Tibial nerve (tissue), 4 donors: ENCODE measurements around the gene UGT1A1. TPM values are rescaled to one million over a fixed set of nuclear protein-coding genes. Genes with fewer than 3 reads are reported as not detected.
"Not testable (repeated sequence)": the region's sequence is repeated elsewhere in the genome, so short reads cannot be mapped to it uniquely, and the experiment has no call there.

Experiments
- DNase-seq, 2 donors: peaks; one replicate each; pipeline ENCODE4 v3.0.0-alpha.2; 2019; ENCODE audit warnings: low spot score in 2 of 2
- H3K27ac ChIP-seq, 4 donors: fragments of 200-600 bp; sonication (generic) in 3 of 4; one replicate each; pipeline ENCODE4 v1.5.1; 2017 to 2019; ENCODE audit warnings: mild to moderate bottlenecking in 1 of 4
- H3K27me3 ChIP-seq, 2 donors: fragments of 200-600 bp; sonication (generic) in 1 of 2; one replicate each; pipeline versions ENCODE4 v1.5.1 to v1.6.0; 2017 to 2019
- H3K36me3 ChIP-seq, 3 donors: fragments of 200-600 bp; sonication (generic); one replicate each; pipeline ENCODE4 v1.5.1; 2018 to 2019
- H3K4me1 ChIP-seq, 4 donors: fragments of 200-600 bp; sonication (generic) in 3 of 4; one replicate each; pipeline ENCODE4 v1.5.1; 2017 to 2019
- H3K4me3 ChIP-seq, 4 donors: fragments of 200-600 bp; sonication (generic) in 3 of 4; one replicate each; pipeline ENCODE4 v1.5.1; 2017 to 2019; ENCODE audit warnings: mild to moderate bottlenecking in 1 of 4, moderate library complexity in 1 of 4
- H3K9me3 ChIP-seq, 4 donors: fragments of 200-600 bp; sonication (generic) in 3 of 4; one replicate each; pipeline ENCODE4 v1.5.1; 2017 to 2019
- CTCF ChIP-seq, 5 experiments: fragments of 200-600 bp in 3 of 5; fragments of 450-650 bp in 2 of 5; sonication (generic) in 3 of 5; IDR thresholded peaks; one replicate each; pipeline ENCODE4 v1.5.1; 2016 to 2019; ENCODE audit warnings: antibody characterized with exemption in 5 of 5, mild to moderate bottlenecking in 3 of 5, moderate library complexity in 2 of 5
- EP300 ChIP-seq, 2 donors: sonication (generic); formaldehyde crosslinking; IDR thresholded peaks; one replicate each; pipeline ENCODE4 v1.6.1; 2017; ENCODE audit warnings: antibody characterized with exemption in 2 of 2, mild to moderate bottlenecking in 1 of 2
- POLR2A ChIP-seq, 2 donors: fragments of 450-650 bp; IDR thresholded peaks; one replicate each; pipeline ENCODE4 v1.6.1; 2017; ENCODE audit warnings: antibody characterized with exemption in 2 of 2, mild to moderate bottlenecking in 2 of 2, moderate library complexity in 2 of 2
- WGBS, 2 donors: methylation state at CpG; one replicate each; pipeline ENCODE4 v1.1.5; 2018; 5-methylcytosine and 5-hydroxymethylcytosine counted together
- total RNA-seq, 4 donors: library from RNA; depleted of rRNA; stranded (reverse); fragments of >200 nt; gene quantifications; one replicate each; pipeline ENCODE4 v1.1.0, GENCODE V29; 2016

The UGT1A1 gene
- total RNA-seq, 4 donors from 2014 or later: not detected

GRCh38 chr2:233718552-233718951 lies 41.5 kb upstream of the UGT1A1 start, which contains the start of gene UGT1A4:
TSS of gene UGT1A4 (plus strand) at chr2:233718736. CDS start at chr2:233718821, 85 bp downstream.
- no peak for DNase-seq
- Histone ChIP-seq H3K9me3 (no peaks in the 10 kb centered on the region), H3K27me3 (no peaks in the 10 kb centered on the region), H3K27ac (no peak within 1 kb of the TSS), H3K4me1 (no peaks in the 10 kb centered on the region), H3K36me3 (no peaks in the 10 kb centered on the region), H3K4me3 (no peak within 1 kb of the TSS)
- 52 to 66% methylated on average over 7 of the region's 7 CpGs for WGBS, 2 donors
- TF ChIP-seq EP300 (IDR thresholded peaks at IDR 0.05): no peak

GRCh38 chr2:233728723-233729301 lies 31.3 kb upstream of the UGT1A1 start, which contains the start of gene UGT1A3:
TSS of gene UGT1A3 (plus strand) at chr2:233729042. CDS start at chr2:233729127, 85 bp downstream.
- peaks cover 0 to 2% (median 0%) of the 10 kb centered on the region in 4 donors for H3K9me3 ChIP-seq
- no peak for TF ChIP-seq EP300 (IDR thresholded peaks at IDR 0.05)
- no peak for TF ChIP-seq POLR2A (IDR thresholded peaks at IDR 0.05)
- no peaks in the 10 kb centered on the region for H3K36me3 ChIP-seq
- WGBS, 2 donors: 80 to 83% methylated on average over 8 of the region's 8 CpGs
- H3K27me3 ChIP-seq: no peaks in the 10 kb centered on the region
- no peak for DNase-seq
- no peak within 1 kb of the TSS for H3K4me3 ChIP-seq
- no peaks in the 10 kb centered on the region for H3K4me1 ChIP-seq
- no peak within 1 kb of the TSS for H3K27ac ChIP-seq

- H3K36me3 ChIP-seq, H3K4me3 ChIP-seq, H3K27me3 ChIP-seq, DNase-seq, H3K27ac ChIP-seq, H3K4me1 ChIP-seq, H3K9me3 ChIP-seq: not testable (repeated sequence)
- WGBS, 2 donors: 83 to 92% methylated on average over 14 of the region's 14 CpGs
Observed at GRCh38 chr2:233736868-233737653, 23.0 kb upstream of the UGT1A1 start.

- H3K27ac ChIP-seq: no peak overlapping the region
- DNase-seq: no peak
- WGBS, 2 donors: 69 to 78% methylated on average over 2 of the region's 2 CpGs
- H3K36me3 ChIP-seq: no peaks in the 10 kb centered on the region
- no peaks in the 10 kb centered on the region for H3K4me1 ChIP-seq
- H3K27me3 ChIP-seq: no peaks in the 10 kb centered on the region
- H3K9me3 ChIP-seq: no peaks in the 10 kb centered on the region
- no peak for TF ChIP-seq EP300 (IDR thresholded peaks at IDR 0.05)
- no peak for TF ChIP-seq POLR2A (IDR thresholded peaks at IDR 0.05)
- TF ChIP-seq CTCF (IDR thresholded peaks at IDR 0.05): no peak
- no peak overlapping the region for H3K4me3 ChIP-seq
Observed at GRCh38 chr2:233740870-233741269, 19.2 kb upstream of the UGT1A1 start.

- H3K27ac ChIP-seq: no peak overlapping the region
- TF ChIP-seq POLR2A (IDR thresholded peaks at IDR 0.05) (no peak), CTCF (IDR thresholded peaks at IDR 0.05) (no peak), EP300 (IDR thresholded peaks at IDR 0.05) (no peak)
- H3K4me1 ChIP-seq: no peaks in the 10 kb centered on the region
- H3K4me3 ChIP-seq: no peak overlapping the region
- no peak for DNase-seq
- WGBS, 2 donors: 90 to 96% methylated on average over 46 of the region's 46 CpGs
- H3K27me3 ChIP-seq: no peaks in the 10 kb centered on the region
- H3K36me3 ChIP-seq: no peaks in the 10 kb centered on the region
- no peaks in the 10 kb centered on the region for H3K9me3 ChIP-seq
Observed at GRCh38 chr2:233743464-233744259, 16.4 kb upstream of the UGT1A1 start.

- Histone ChIP-seq H3K27me3 (no peaks in the 10 kb centered on the region), H3K9me3 (peaks cover 0 to under 1% (median 0%) of the 10 kb centered on the region in 4 donors), H3K36me3 (no peaks in the 10 kb centered on the region), H3K4me3 (no peak overlapping the region), H3K4me1 (no peaks in the 10 kb centered on the region), H3K27ac (no peak overlapping the region)
- DNase-seq: no peak
- TF ChIP-seq EP300 (IDR thresholded peaks at IDR 0.05) (no peak), POLR2A (IDR thresholded peaks at IDR 0.05) (no peak), CTCF (IDR thresholded peaks at IDR 0.05) (no peak)
- 62 to 64% methylated on average over 5 of the region's 5 CpGs for WGBS, 2 donors
Observed at GRCh38 chr2:233745073-233745755, 14.9 kb upstream of the UGT1A1 start.

GRCh38 chr2:233745838-233746237 lies 14.2 kb upstream of the UGT1A1 start:
- not testable (repeated sequence) for H3K27me3 ChIP-seq, H3K4me1 ChIP-seq, H3K9me3 ChIP-seq, H3K27ac ChIP-seq, H3K36me3 ChIP-seq, DNase-seq, H3K4me3 ChIP-seq
- WGBS, 2 donors: 57 to 60% methylated on average over 2 of the region's 2 CpGs
